Measurements from ENCODE around the gene ZC3HAV1L.

The ZC3HAV1L gene

DNA sequence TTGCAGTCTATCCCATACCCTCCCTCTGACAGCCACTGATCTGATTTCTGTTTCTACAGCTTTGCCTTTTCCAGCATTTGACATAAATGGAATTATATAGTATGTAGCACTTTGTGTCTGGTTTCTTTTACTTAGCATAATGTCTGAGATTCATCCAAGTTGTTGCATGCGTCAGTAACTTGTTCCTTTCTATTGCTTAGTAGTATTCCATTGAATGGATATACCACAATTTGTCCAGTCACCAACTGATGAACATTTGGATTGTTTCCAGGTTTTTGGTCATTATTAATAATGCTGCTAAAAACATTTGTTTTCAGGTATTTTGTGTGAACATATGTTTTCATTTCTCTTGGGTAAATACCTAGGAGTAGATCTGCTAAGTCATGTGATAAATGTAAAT lies 48.2 kb downstream of the ZC3HAV1L start:
- Histone ChIP-seq H3K36me3 (ENCODE audit: insufficient read depth, low read length) (no peaks in the 10 kb centered on the region), H3K9me3 (ENCODE audit: insufficient read depth, low read length, severe bottlenecking) (peaks cover 5% of the 10 kb centered on the region), H3K9ac (ENCODE audit: low read depth, low read length) (no peak overlapping the region), H3K79me2 (ENCODE audit: insufficient read depth, low read length) (no peaks in the 10 kb centered on the region), H3K4me1 (ENCODE audit: insufficient read depth, low read length) (no peaks in the 10 kb centered on the region), H3K4me3 (ENCODE audit: low read depth in 1 of 2, low read length in 2 of 2) (no peak overlapping the region), H4K20me1 (ENCODE audit: insufficient read depth, low read length) (no peaks in the 10 kb centered on the region), H2AFZ (ENCODE audit: low read depth, low read length) (no peak overlapping the region), H3K27ac (ENCODE audit: low read length) (no peak overlapping the region), H3K4me2 (ENCODE audit: insufficient read depth, low read length) (no peak overlapping the region), H3K27me3 (ENCODE audit: insufficient read depth, low read length, poor library complexity) (no peaks in the 10 kb centered on the region)
- ATAC-seq (ENCODE audit: insufficient read depth, low read depth) (no peak), DNase-seq (no peak)
- no peak for TF ChIP-seq EZH2 (IDR thresholded peaks at IDR 0.05; ENCODE audit: borderline replicate concordance, low read depth, low read length, severe bottlenecking)
- TF ChIP-seq, protein P1, sequence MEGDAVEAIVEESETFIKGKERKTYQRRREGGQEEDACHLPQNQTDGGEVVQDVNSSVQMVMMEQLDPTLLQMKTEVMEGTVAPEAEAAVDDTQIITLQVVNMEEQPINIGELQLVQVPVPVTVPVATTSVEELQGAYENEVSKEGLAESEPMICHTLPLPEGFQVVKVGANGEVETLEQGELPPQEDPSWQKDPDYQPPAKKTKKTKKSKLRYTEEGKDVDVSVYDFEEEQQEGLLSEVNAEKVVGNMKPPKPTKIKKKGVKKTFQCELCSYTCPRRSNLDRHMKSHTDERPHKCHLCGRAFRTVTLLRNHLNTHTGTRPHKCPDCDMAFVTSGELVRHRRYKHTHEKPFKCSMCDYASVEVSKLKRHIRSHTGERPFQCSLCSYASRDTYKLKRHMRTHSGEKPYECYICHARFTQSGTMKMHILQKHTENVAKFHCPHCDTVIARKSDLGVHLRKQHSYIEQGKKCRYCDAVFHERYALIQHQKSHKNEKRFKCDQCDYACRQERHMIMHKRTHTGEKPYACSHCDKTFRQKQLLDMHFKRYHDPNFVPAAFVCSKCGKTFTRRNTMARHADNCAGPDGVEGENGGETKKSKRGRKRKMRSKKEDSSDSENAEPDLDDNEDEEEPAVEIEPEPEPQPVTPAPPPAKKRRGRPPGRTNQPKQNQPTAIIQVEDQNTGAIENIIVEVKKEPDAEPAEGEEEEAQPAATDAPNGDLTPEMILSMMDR (IDR thresholded peaks at IDR 0.05; ENCODE audit: borderline replicate concordance, extremely low read depth, low read length, poor library complexity, severe bottlenecking) = no peak

GRCh38 chr7:138982204-138982623 lies 53.6 kb downstream of the ZC3HAV1L start:
- Histone ChIP-seq H4K20me1 (ENCODE audit: insufficient read depth, low read length) (no peaks in the 10 kb centered on the region), H3K9me3 (ENCODE audit: insufficient read depth, low read length, severe bottlenecking) (no peaks in the 10 kb centered on the region), H3K36me3 (ENCODE audit: insufficient read depth, low read length) (no peaks in the 10 kb centered on the region), H2AFZ (ENCODE audit: low read depth, low read length) (0 out of 2 replicates have a peak overlapping the region, but pooled peaks have one; percentile 72), H3K27ac (ENCODE audit: low read length) (no peak overlapping the region), H3K4me3 (ENCODE audit: low read depth in 1 of 2, low read length in 2 of 2) (peak overlapping the region in 1 of 2 experiments; percentile 62; a peak in 1 of 4 replicates), H3K27me3 (ENCODE audit: insufficient read depth, low read length, poor library complexity) (peaks cover 16% of the 10 kb centered on the region), H3K79me2 (ENCODE audit: insufficient read depth, low read length) (no peaks in the 10 kb centered on the region), H3K4me1 (ENCODE audit: insufficient read depth, low read length) (peaks cover 18% of the 10 kb centered on the region), H3K4me2 (ENCODE audit: insufficient read depth, low read length) (peak overlapping the region; percentile 89), H3K9ac (ENCODE audit: low read depth, low read length) (no peak overlapping the region)
- ATAC-seq (ENCODE audit: insufficient read depth, low read depth) (no peak), DNase-seq (no peak)
- TF ChIP-seq, protein P1 (IDR thresholded peaks at IDR 0.05; ENCODE audit: borderline replicate concordance, extremely low read depth, low read length, poor library complexity, severe bottlenecking) = no peak
- no peak for TF ChIP-seq EZH2 (IDR thresholded peaks at IDR 0.05; ENCODE audit: borderline replicate concordance, low read depth, low read length, severe bottlenecking)

DNA sequence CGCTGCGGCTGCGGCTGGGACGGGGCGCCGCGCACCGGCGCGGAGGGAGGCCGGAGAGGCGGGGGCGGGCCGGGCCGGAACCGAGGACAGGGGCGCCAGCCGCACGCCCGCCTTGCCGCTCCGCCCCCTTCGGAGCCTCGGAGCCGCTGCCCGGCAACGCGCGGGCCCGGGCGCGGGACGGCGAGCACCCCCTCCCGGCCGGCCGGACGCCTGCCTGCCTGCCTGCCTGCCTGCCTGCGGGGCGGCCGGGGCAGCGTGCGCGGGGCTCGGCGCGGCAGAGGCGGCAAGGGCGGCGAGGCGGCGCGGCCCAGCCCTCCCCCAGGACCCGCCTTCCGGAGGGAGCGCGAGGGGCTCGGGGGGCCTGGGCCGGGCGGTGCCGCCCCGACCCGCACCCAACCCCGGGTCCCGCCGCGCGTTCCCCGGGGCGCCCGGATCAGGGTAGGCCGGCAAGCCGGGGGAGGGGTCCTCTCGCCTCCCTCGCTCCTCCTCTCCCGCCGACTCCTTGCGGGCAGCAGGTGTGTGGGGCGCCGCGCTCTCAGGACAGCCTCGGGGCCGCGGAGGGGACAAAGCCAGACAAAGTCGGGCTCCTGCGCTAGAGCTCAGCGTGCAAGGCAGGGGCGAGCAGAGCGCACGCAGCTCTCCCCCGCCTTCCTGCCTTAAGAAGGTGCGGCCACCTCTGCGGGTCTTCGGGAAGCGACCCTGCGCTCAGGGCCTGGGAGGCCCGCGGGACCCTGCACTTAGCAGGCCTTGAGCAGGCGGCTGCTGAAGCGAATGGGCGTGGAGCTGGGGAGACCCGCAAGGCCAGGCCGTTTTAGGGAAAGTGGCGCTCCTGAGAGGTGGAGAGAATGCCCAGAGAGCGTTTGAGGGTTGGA lies 54.3 kb downstream of the ZC3HAV1L start, which contains the start of gene KIAA1549:
Gene KIAA1549 (minus strand): TSS at position 58 of the 872 bp plus-strand sequence. CDS start 120 bp downstream, outside the sequence.
- peak; percentile 65 for TF ChIP-seq EZH2 (IDR thresholded peaks at IDR 0.05; ENCODE audit: borderline replicate concordance, low read depth, low read length, severe bottlenecking)
- TF ChIP-seq, protein P1 (IDR thresholded peaks at IDR 0.05; ENCODE audit: borderline replicate concordance, extremely low read depth, low read length, poor library complexity, severe bottlenecking) = peak; percentile 43
- Histone ChIP-seq H3K4me2 (ENCODE audit: insufficient read depth, low read length) (peak within 1 kb of the TSS; percentile 89), H3K9ac (ENCODE audit: low read depth, low read length) (peak within 1 kb of the TSS; percentile 60), H3K4me3 (ENCODE audit: low read depth in 1 of 2, low read length in 2 of 2) (peak within 1 kb of the TSS; percentile 35 to 62; a peak in 3 of 4 replicates), H3K27ac (ENCODE audit: low read length) (no peak within 1 kb of the TSS; the same call in 1 of the 2 replicates), H3K4me1 (ENCODE audit: insufficient read depth, low read length) (peaks cover 18% of the 10 kb centered on the region), H3K36me3 (ENCODE audit: insufficient read depth, low read length) (no peaks in the 10 kb centered on the region), H3K9me3 (ENCODE audit: insufficient read depth, low read length, severe bottlenecking) (no peaks in the 10 kb centered on the region), H4K20me1 (ENCODE audit: insufficient read depth, low read length) (no peaks in the 10 kb centered on the region), H3K79me2 (ENCODE audit: insufficient read depth, low read length) (no peaks in the 10 kb centered on the region), H3K27me3 (ENCODE audit: insufficient read depth, low read length, poor library complexity) (peaks cover 16% of the 10 kb centered on the region), H2AFZ (ENCODE audit: low read depth, low read length) (peak within 1 kb of the TSS; percentile 79)
- ATAC-seq (ENCODE audit: insufficient read depth, low read depth) = peak; percentile 74
- peak; percentile 54 for DNase-seq
